CD14-positive monocyte (primary cell): Measurements from ENCODE around the gene BMPR1B. TPM values are rescaled to one million over a fixed set of nuclear protein-coding genes. Genes with fewer than 3 reads are reported as not detected.

Source experiments
- DNase-seq, 3 donors: peaks; one replicate each; pipeline ENCODE4 v3.0.0-alpha.2; 2011 to 2022
- H2AFZ ChIP-seq: 2 replicates; pipeline ENCODE4 v1.6.0; 2012; ENCODE audit warnings: mild to moderate bottlenecking, low read depth, low read length, inconsistent platforms; ENCODE audit not compliant: insufficient read depth, poor library complexity, severe bottlenecking
- H3K27ac ChIP-seq, 2 donors: 1 replicate in 1 of 2; 2 replicates in 1 of 2; pipeline ENCODE4 v1.5.1; 2012 to 2013; ENCODE audit warnings: low read length in 2 of 2, control low read depth in 1 of 2, inconsistent platforms in 1 of 2, low read depth in 1 of 2, mild to moderate bottlenecking in 1 of 2
- H3K27me3 ChIP-seq, 2 donors: one replicate each; pipeline versions ENCODE4 v1.6.0 to v1.6.1; 2011 to 2013; ENCODE audit warnings: low read length in 2 of 2; ENCODE audit not compliant: control insufficient read depth in 2 of 2, insufficient read depth in 2 of 2
- H3K36me3 ChIP-seq, 2 donors: replicated peaks in 1 of 2; 1 replicate in 1 of 2; 2 replicates in 1 of 2; pipeline versions ENCODE4 v1.5.1 to v1.6.1; 2012 to 2013; ENCODE audit warnings: low read length in 2 of 2, control low read depth in 1 of 2, inconsistent platforms in 1 of 2, mild to moderate bottlenecking in 1 of 2; ENCODE audit not compliant: insufficient read depth in 2 of 2, control insufficient read depth in 1 of 2
- H3K4me1 ChIP-seq, 2 donors: 1 replicate in 1 of 2; 2 replicates in 1 of 2; pipeline versions ENCODE4 v1.5.1 to v1.6.1; 2012 to 2013; ENCODE audit warnings: low read length in 2 of 2, control low read depth in 1 of 2, inconsistent platforms in 1 of 2, mild to moderate bottlenecking in 1 of 2, moderate library complexity in 1 of 2; ENCODE audit not compliant: insufficient read depth in 2 of 2, control insufficient read depth in 1 of 2
- H3K4me2 ChIP-seq: replicated peaks from 2 replicates; pipeline ENCODE3; 2012; ENCODE audit warnings: low read length, moderate library complexity, mild to moderate bottlenecking; ENCODE audit not compliant: poor library complexity, severe bottlenecking; ENCODE audit errors: extremely low read depth
- H3K4me3 ChIP-seq, 3 experiments: fragments of 200-600 bp in 1 of 3; sonication (generic) in 1 of 3; replicated peaks in 1 of 3; 1 replicate in 2 of 3; 2 replicates in 1 of 3; pipeline ENCODE4 v1.5.1; 2011 to 2013; ENCODE audit warnings: low read length in 3 of 3, mild to moderate bottlenecking in 3 of 3, control low read depth in 2 of 3, low read depth in 2 of 3, inconsistent platforms in 1 of 3, moderate library complexity in 1 of 3
- H3K79me2 ChIP-seq: 2 replicates; pipeline ENCODE4 v1.6.0; 2012; ENCODE audit warnings: mild to moderate bottlenecking, control low read depth, inconsistent platforms, low read length, moderate library complexity; ENCODE audit not compliant: insufficient read depth
- H3K9ac ChIP-seq: 2 replicates; pipeline ENCODE4 v1.6.0; 2017; ENCODE audit warnings: low read length, mild to moderate bottlenecking; ENCODE audit not compliant: insufficient read depth, poor library complexity, severe bottlenecking
- H3K9me3 ChIP-seq, 2 donors: replicated peaks in 1 of 2; 1 replicate in 1 of 2; 2 replicates in 1 of 2; pipeline versions ENCODE4 v1.5.1 to v1.6.1; 2012 to 2013; ENCODE audit warnings: low read length in 2 of 2, control low read depth in 1 of 2; ENCODE audit not compliant: control insufficient read depth in 1 of 2, insufficient read depth in 1 of 2
- H4K20me1 ChIP-seq: 2 replicates; pipeline ENCODE4 v1.6.0; 2012; ENCODE audit warnings: mild to moderate bottlenecking, low read length, control low read depth, moderate library complexity; ENCODE audit not compliant: insufficient read depth
- H3K27ac Mint-ChIP-seq, 7 donors: one replicate each; pipeline ENCODE4 v1.8.0; 2020; ENCODE audit warnings: mild to moderate bottlenecking in 7 of 7, mixed read lengths in 7 of 7, moderate library complexity in 6 of 7, inconsistent platforms in 2 of 7
- H3K27me3 Mint-ChIP-seq, 3 donors: one replicate each; pipeline ENCODE4 v1.8.0; 2021 to 2022; ENCODE audit warnings: low read depth in 3 of 3, mild to moderate bottlenecking in 3 of 3, mixed read lengths in 3 of 3, moderate library complexity in 3 of 3, inconsistent platforms in 1 of 3
- H3K36me3 Mint-ChIP-seq, 2 donors: one replicate each; pipeline ENCODE4 v1.8.0; 2020; ENCODE audit warnings: mixed read lengths in 2 of 2, inconsistent platforms in 1 of 2, mild to moderate bottlenecking in 1 of 2
- H3K4me1 Mint-ChIP-seq: one replicate; pipeline ENCODE4 v1.8.0; 2020; ENCODE audit warnings: mild to moderate bottlenecking, mixed read lengths
- H3K4me3 Mint-ChIP-seq, 2 donors: one replicate each; pipeline ENCODE4 v1.8.0; 2020; ENCODE audit warnings: mild to moderate bottlenecking in 2 of 2, mixed read lengths in 2 of 2, moderate library complexity in 1 of 2
- H3K9me3 Mint-ChIP-seq, 7 donors: one replicate each; pipeline ENCODE4 v1.8.0; 2020 to 2022; ENCODE audit warnings: mixed read lengths in 7 of 7, mild to moderate bottlenecking in 6 of 7, moderate library complexity in 6 of 7, inconsistent platforms in 2 of 7
- CTCF ChIP-seq: fragments of 200-600 bp; IDR thresholded peaks from one replicate; pipeline ENCODE4 v1.8.0; 2022; ENCODE audit warnings: antibody characterized with exemption, mild to moderate bottlenecking
- WGBS: methylation state at CpG from one replicate; pipeline ENCODE4 v1.1.5; 2013; ENCODE audit warnings: missing lambda C conversion rate; ENCODE audit not compliant: insufficient coverage; 5-methylcytosine and 5-hydroxymethylcytosine counted together
- intact Hi-C, 2 donors: fragments of 100-400 bp; cut with micrococcal nuclease; formaldehyde crosslinking; loops; one replicate each; pipeline versions ENCODE4 v1.15.0 to v1.15.1; 2023
- polyA plus RNA-seq, 3 donors: library from polyadenylated mRNA; depleted of rRNA in 1 of 3; unstranded in 2 of 3; stranded (reverse) in 1 of 3; fragments of 300-500 nt in 2 of 3; fragments of >200 nt in 1 of 3; fragmentation: Illumina TruSeq in 2 of 3; gene quantifications; 1 replicate in 2 of 3; 2 replicates in 1 of 3; pipeline ENCODE4 v1.2.3, GENCODE V29; 2012 to 2021

Gene BMPR1B
- polyA plus RNA-seq, 3 donors = not detected

DNA sequence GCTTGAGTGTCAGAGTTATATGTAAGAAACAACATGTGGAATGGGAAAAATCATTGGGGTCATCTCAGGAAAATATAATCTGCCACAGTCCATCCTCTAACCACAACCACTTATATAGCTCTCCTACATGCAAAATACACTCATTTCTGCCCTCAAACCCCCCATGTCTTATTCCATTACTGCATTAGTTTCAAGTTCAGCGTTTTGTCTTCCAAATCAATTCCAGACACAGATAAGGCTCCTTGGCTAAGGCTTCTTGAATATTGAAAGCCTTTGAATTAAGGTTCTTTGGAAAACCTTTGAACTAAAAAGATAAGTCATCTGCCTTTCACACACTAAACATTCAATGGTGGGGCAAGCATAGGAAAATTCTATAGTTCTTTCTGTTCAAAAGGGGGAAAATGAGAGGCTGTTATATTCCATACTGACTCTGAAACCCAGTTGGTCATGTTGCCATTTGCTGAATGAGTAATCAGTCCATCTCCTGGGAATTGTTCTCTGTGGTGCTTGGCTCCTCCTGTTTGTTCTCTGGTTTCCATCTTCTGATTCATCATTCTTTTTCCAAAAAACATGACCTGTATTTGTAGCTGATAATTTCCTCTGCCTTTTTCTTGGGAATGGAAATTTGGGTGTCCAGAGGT lies 218.7 kb downstream of the BMPR1B start:
- Histone ChIP-seq H3K79me2 (no peaks in the 10 kb centered on the region), H3K27me3 (no peaks in the 10 kb centered on the region), H3K9ac (no peak overlapping the region), H3K4me1 (no peaks in the 10 kb centered on the region), H2AFZ (no peak overlapping the region), H4K20me1 (no peaks in the 10 kb centered on the region), H3K9me3 (no peaks in the 10 kb centered on the region), H3K4me2 (no peak overlapping the region), H3K36me3 (no peaks in the 10 kb centered on the region), H3K27ac (no peak overlapping the region), H3K4me3 (no peak overlapping the region)
- intact Hi-C loops = no loop called here
- Mint-ChIP-seq H3K9me3 (peaks cover 0 to 6% (median 0%) of the 10 kb centered on the region in 7 donors), H3K27me3 (peaks cover 0 to 1% (median 0%) of the 10 kb centered on the region in 3 donors), H3K4me3 (no peak overlapping the region), H3K27ac (no peak overlapping the region), H3K4me1 (no peaks in the 10 kb centered on the region), H3K36me3 (no peaks in the 10 kb centered on the region)
- no peak for TF ChIP-seq CTCF
- WGBS = no CpG with 5 or more reads among the region's 1 CpG
- DNase-seq = no peak

GRCh38 chr4:94978904-94979303 lies 221.1 kb downstream of the BMPR1B start:
- Mint-ChIP-seq H3K4me1 (no peaks in the 10 kb centered on the region), H3K9me3 (peaks cover 0 to 6% (median 2%) of the 10 kb centered on the region in 7 donors), H3K36me3 (no peaks in the 10 kb centered on the region), H3K4me3 (no peak overlapping the region), H3K27ac (no peak overlapping the region), H3K27me3 (peaks cover 0 to 1% (median 1%) of the 10 kb centered on the region in 3 donors)
- intact Hi-C loops = no loop called here
- no peaks in the 10 kb centered on the region for H3K36me3 ChIP-seq
- TF ChIP-seq CTCF = no peak
- no CpG with 5 or more reads among the region's 3 CpGs for WGBS
- H3K9ac ChIP-seq = no peak overlapping the region
- H3K79me2 ChIP-seq = no peaks in the 10 kb centered on the region
- no peak overlapping the region for H2AFZ ChIP-seq
- no peaks in the 10 kb centered on the region for H3K9me3 ChIP-seq
- H3K27me3 ChIP-seq = no peaks in the 10 kb centered on the region
- H3K27ac ChIP-seq = no peak overlapping the region
- no peaks in the 10 kb centered on the region for H3K4me1 ChIP-seq
- H3K4me2 ChIP-seq = no peak overlapping the region
- no peak overlapping the region for H3K4me3 ChIP-seq
- no peaks in the 10 kb centered on the region for H4K20me1 ChIP-seq
- DNase-seq = no peak
